ENCODE results near the gene IGSF22.

DNA sequence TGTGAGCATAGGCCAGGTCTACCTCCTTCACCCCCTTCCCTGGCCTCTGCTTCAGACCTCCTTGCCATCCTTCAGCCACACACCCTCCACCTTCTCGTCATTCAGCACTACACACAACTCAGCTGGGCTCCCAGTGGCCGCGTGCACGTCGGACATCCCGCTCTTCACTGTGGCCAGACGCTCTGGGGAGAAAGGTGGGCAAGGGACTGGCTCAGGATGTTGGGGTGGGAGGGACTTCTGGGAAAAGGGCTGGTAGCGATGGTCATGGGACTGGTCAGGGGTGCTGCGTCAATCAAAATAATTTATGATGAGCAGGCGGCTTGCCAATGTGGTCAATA, 11.6 kb downstream of the IGSF22 start:
- TF ChIP-seq, protein P1, sequence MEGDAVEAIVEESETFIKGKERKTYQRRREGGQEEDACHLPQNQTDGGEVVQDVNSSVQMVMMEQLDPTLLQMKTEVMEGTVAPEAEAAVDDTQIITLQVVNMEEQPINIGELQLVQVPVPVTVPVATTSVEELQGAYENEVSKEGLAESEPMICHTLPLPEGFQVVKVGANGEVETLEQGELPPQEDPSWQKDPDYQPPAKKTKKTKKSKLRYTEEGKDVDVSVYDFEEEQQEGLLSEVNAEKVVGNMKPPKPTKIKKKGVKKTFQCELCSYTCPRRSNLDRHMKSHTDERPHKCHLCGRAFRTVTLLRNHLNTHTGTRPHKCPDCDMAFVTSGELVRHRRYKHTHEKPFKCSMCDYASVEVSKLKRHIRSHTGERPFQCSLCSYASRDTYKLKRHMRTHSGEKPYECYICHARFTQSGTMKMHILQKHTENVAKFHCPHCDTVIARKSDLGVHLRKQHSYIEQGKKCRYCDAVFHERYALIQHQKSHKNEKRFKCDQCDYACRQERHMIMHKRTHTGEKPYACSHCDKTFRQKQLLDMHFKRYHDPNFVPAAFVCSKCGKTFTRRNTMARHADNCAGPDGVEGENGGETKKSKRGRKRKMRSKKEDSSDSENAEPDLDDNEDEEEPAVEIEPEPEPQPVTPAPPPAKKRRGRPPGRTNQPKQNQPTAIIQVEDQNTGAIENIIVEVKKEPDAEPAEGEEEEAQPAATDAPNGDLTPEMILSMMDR (optimal IDR thresholded peaks at IDR 0.05 in 1 of 3, IDR thresholded peaks at IDR 0.05 in 1 of 3, conservative IDR thresholded peaks at IDR 0.05 in 1 of 3; ENCODE audit: extremely low read depth in 1 of 3, insufficient read depth in 2 of 3, low read length in 3 of 3): no peak
- TF ChIP-seq EZH2 (IDR thresholded peaks at IDR 0.05; ENCODE audit: low read length): no peak
